ENCODE results near the gene OR52E5.
A peak's percentile ranks its signal among the peaks of the same experiment; 100 is the strongest.

OR52E5 gene
- total RNA-seq: 0 reads per million in 2 donors

DNA sequence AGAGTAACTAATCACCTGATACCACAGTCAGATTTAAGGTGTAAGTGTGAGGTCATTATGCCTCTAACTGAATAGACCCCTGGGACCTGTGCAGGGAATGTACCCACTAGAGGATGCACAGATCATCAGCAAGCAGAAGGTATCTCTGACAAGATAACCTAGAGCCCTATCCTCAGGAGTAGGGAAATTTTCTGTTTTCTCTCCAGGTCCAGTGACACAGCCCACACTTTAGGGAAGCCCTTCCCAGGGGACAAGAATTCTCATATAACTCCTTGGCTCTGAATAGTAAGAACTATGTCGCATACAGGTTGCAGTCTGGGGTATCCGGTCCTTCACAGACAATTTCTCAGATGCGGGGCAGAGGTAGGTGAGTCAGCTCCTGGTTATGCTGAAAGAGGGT, at the start of gene OR52E5:
Gene OR52E5 (plus strand): TSS at position 301 of the 400 bp plus-strand sequence. CDS start 7,569 bp downstream, outside the sequence.
- no peak for DNase-seq

DNA sequence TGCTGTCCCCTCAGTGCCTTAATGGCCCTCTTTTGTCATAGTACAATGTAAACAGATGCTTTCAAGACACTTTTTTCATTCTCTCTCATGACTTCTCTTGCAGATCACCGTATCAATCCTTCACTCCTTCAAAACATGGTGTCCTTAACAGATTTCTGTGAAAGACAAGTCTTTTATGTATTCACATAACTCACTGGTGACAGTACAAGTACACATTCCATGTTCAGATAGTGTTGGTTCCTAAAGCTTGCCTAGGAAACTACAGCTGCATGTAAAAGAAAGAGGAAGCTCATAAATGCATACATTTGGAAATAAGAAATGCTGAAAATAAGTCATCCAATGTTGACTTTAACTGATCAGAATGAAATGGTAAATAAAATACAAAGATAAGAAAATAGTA, 46.3 kb upstream of the OR52E5 start:
- DNase-seq: no peak

DNA sequence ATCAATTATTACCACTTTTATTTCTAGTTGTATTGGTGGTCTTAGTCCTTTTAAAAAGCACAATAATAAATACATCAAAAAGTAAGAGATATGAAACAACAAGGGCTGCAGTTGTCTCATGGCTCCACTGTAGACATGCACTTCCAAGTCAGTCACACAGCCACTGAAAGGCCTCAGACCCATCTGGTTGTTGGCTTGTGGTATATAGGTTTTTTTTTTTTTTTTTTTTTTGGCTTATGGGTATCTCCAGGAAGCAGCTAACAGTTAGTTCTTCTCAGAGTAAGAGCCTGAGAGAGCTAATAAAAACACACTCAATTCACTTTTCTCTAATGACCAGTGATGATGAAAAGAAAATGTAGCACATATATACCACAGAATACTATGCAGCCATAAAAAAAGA, 45.3 kb upstream of the OR52E5 start:
- DNase-seq: no peak

DNA sequence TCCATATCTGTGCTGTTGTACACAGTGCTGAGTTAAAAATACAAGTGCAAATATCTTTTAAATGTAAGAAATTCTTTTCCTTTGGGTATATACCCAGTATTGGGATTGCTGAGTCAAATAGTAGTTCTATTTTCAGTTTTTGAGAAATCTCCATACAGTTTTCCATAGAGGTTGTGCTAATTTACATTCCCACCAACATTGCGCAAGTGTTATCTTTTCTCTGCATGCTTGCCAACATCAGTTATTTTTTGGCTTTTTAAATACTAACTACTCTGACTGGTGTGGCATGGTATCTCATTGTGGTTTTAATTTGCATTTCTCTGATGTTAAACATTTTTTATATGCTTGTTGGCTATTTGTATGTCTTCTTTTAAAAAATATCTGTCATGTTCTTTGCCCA, 42.0 kb upstream of the OR52E5 start:
- DNase-seq: no peak

DNA sequence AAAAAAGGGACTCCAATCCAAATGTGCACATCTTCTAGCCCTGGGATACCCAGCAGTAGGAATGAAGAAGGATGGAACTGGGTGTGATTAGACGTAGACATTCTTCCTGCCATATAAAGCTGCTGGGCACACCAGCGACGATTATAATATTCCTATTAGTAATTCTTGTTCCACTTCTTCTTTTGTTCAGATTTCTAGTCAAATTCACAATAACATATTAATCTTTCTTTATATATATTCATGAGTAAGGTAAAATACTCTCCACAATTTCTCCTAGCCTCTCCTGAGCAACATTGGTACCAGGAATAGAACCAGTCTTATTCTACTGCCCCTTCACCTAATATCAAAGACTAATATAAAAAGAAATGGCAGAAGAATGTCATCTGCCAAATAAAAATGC, 35.4 kb upstream of the OR52E5 start, which contains the start of gene OR52E8:
Gene OR52E8 (minus strand): TSS at position 101 of the 400 bp plus-strand sequence. CDS start 0 bp downstream, at position 101.
- no peak for DNase-seq

DNA sequence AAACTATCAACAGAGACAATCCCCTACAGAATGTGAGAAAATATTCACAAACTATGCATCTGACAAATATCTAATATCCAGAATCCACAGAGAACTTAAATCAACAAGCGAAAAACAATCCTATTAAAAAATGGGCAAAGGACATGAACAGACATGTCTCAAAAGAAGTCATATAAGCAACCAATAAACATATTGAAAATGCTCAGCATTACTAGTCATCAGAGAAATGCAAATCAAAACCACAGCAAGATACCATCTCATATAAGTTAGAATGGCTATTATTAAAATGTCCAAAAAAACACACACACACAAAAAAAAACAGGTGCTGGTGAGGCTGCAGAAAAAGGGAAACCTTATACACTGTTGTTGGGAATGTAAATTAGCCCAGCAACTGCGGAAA, 27.2 kb upstream of the OR52E5 start:
- no peak for DNase-seq

DNA sequence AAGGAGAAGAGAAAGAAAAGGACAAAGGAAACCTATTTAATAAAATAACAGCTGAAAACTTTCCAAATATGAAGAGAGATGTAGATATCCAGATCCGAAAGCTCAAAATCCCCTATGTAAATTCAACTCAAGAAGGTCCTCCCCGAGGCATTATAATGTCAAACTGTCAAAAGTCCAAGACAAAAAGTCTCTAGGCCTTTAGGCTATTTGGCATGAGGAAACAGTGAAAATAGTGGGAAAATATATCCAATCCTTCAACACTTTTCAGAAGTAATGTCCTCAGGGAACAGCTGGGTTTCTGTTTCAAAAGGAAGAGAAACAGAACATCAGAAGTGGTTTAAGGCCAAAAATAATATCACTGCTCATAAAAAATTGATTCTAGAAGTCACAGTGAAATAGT, 14.4 kb upstream of the OR52E5 start:
- no peak for DNase-seq

DNA sequence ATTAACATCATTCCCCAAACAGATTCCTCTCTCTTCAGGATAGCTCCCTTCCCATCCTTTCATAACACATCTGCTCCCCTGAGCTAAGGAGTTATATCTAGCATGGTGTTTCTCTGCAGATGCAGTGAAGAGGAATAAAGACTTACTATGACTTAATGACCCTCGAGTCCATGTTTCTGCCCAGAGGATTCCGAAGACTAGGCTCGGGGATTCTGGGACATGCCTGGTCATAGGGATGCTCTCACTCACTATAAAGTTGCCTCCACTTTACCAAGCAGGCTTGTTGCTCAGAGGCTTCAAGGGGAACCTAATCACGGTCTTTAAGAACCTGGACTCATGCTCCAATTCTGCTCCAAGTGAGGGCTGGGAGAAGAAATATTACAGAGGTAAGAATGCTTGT, 12.7 kb upstream of the OR52E5 start, which contains the start of gene OR52E4:
Gene OR52E4 (plus strand): TSS at position 301 of the 400 bp plus-strand sequence. CDS start 3,664 bp downstream, outside the sequence.
- DNase-seq: no peak

DNA sequence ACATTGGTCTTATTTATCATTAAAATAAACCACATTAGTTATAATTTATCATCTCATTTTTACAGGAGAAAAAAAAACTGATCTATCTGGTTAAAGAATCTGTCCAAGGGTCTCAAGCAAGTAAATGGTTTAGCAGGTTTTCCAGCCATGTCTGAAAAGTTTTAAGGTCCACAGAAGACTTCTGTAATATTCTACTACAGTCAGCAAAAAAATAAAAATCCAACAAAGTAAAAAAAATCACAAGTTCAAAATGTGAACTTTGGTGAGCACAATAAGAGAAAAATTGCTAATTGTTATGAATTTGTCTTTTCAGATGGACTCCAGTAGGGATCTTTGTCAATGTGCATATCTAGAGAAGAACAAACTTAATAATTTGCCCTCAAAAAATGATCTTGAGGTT, 11.3 kb upstream of the OR52E5 start:
- DNase-seq: no peak

DNA sequence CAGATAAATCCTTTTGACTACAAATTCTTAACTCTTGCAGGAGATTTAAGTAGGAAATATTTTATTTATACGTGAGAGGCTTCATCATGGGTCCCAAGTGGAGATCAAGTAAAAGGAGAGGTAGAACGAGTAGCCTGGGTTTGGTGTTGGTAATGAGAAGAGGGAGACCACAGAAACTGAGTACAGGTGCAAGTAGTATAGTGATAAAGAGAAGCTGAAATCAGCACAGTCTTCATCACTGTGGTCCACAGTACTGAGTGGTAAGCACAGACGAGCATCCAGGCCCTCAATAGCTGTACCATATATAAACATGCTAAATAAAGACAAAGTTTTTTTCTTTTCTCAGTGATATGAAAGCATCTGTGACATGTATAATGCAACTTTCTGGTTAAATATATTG, 5.8 kb upstream of the OR52E5 start:
- DNase-seq: no peak

DNA sequence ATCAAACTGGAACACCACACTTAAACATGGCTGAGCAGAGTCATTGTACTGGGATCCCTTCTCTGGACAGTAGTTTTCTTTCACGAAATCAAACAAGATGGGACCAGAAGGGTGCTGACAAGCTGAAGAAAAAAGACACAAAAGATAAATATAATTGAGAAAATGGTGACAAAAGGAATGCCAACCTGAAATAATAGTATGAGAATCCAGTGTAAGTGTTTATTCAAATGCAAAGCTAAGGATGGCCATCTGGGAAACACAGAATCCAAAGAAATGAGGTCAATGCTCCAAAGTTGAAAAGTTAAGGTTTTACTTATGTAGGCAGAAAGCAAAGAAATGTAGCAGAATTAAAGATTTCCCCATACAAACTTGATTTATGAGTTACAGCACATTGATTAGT, 5.3 kb upstream of the OR52E5 start:
- DNase-seq: no peak

DNA sequence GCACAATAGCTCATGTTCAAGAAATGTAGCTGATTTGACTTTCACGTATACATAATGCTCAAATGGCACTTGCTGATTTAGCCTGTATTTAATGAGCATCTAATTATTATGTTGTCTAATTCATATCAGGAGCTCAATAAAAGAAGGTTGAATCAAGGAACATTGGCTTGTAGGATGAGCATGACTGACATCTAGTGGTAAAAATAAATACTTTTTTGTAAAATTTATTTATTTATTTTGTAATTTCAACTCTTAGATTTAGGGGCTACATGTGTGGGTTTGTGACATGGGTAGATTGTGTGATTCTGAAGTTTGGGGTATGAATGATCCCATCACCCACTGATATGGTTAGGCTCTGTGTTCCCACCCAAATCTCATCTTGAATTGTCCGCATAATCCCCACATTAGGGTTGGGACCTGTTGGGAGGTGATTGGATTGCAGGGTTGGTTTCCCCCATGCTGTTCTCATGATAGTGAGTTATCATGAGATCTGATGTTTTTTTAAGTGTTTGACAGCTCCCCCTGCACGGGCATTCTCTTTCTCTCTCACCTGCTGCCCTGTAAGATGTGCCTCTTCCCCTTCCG, 1.7 kb upstream of the OR52E5 start:
- peak in 1 of 5 experiments; percentile 3 for DNase-seq

DNA sequence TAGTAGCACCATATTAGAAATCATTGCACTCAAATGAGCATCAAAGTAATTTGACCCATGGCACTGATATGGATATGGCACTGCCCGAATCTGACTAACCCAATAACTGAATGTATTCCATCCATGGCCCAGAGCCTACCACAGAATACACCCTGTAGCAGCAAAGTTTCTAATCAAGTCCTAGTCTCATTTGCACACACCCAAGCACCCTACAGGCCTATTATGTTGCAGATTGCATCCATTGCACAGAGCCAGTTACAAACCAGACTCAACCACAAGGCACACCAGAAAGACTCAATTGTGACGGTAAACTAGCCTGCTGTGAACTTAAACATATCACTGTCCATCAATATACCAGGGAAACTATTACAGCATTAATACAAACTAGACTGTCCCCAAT, 6.5 kb downstream of the OR52E5 start:
- DNase-seq: no peak

DNA sequence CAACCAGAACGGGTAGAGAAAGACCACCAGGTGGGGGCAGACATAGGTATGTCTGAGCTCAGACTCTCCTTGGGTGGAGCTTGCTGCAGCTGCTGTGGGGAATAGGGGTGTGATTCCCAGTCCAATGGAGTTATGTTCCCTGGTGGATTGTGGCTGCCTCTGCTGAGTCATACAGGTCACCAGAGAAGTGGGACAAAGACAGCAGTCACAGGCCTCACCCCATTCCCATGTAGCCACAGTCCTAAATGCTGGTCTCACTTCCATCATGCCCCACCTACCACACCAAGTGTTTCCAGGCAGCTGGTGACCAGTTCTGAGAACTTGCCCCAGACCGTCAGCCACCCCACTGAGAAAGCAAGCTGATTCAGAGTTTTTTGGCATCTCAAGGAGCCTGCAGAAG, 17.5 kb downstream of the OR52E5 start:
- DNase-seq: no peak

DNA sequence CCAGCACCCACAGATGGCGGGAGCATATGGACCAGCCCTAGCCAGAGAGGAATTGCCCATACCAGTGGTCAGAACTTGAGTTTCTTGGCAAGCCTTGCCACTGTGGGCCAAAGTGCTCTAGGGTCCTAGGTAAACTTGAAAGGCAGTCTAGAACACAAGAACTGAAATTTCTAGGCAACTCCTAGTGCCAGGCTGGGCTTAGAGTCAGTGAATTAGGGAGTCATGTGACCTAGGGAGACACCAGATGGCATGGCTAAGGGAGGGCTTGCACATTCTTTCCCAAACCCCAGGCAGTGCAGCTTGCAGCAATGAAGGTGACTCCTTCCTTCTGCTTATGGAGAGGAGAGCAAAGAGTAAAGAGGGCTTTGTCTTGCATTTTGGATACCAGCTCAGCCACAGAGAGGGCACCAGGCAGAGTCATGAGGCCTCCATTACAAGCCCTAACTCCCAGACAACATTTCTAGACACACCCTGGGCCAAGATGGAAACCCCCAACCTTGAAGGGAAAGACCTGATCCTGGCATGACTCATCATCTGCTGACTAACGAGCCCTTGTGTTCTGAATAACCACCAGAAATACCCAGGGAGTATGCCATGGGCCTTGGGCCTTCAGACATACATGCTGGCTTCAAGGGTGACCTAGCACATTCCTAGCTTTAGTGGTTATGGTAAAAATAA, 29.9 kb downstream of the OR52E5 start:
- DNase-seq: peak in 1 of 5 experiments; percentile 8

DNA sequence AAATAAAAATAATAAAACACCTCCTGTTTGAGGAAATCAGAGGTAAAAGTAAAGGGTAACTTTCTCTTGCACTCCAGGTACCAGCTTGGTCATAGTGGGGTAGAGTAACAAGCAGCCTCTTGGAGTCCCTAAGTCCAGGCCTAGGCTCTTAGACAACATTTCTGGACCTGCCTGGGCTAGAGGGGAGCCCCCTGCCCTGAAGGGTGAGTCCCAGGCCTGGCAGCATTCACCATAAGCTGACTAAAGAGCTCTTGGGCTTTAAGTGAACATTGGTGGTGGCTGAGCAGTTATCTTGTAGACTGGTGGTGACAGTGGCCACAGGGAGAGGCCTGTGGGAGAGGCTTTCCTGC, 30.4 kb downstream of the OR52E5 start:
- no peak for DNase-seq

DNA sequence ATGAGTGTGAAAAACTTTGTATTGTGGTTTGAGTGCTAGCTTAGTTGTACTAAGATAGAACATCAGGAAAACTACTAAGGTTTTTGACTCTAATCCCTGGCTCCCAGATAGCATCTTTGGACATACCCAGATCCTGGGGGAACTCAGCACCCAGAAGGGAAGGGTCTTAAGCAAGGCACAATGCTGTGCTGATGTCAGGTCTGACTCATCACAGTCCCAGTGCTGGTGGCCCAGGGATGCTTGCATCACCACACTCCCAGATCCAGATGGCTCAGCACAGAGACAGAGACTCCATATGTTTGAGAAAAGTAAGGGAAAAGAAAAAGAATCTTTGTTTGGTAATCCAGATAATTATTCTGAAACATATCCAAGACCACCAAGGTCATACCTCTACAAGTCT, 30.8 kb downstream of the OR52E5 start:
- DNase-seq: no peak

DNA sequence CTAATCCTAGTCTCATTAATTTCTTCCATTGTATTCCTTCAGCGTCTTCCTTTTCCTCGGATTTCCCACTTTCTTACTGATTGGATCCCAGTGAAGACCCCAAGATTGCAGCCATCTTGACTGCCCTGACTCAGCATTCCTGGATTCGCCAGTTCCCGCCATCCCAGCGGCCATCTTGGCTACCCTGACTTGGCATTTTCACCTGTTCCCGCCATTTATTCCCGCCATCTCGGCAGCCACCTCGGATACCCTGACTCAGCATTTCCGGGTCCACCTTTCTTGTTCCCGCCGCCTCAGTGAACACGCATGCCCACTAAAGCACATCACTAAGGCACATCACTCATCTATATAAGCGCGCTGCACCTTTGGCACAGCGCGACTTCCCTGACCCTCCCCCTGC, 35.3 kb downstream of the OR52E5 start:
- DNase-seq: no peak

DNA sequence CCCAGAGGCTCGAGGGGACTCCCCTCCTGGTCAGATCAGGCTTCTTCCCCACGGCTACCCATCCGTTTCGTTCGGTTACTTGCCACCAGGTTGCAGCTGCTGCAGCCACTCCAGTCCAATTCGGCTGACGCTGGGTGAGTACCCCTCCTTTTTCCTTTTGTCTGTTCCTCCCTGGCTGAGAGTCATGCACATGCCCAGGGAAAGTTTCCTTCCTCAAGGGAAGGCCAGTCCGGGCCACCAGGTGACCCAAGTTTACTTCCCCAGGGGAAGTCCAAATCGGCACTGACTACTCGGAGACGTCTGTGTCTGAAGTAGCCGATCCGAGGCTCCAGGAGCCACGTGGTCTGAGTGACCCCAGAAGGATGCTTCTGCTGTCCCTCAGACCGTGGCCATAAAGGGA, 35.8 kb downstream of the OR52E5 start:
- no peak for DNase-seq

DNA sequence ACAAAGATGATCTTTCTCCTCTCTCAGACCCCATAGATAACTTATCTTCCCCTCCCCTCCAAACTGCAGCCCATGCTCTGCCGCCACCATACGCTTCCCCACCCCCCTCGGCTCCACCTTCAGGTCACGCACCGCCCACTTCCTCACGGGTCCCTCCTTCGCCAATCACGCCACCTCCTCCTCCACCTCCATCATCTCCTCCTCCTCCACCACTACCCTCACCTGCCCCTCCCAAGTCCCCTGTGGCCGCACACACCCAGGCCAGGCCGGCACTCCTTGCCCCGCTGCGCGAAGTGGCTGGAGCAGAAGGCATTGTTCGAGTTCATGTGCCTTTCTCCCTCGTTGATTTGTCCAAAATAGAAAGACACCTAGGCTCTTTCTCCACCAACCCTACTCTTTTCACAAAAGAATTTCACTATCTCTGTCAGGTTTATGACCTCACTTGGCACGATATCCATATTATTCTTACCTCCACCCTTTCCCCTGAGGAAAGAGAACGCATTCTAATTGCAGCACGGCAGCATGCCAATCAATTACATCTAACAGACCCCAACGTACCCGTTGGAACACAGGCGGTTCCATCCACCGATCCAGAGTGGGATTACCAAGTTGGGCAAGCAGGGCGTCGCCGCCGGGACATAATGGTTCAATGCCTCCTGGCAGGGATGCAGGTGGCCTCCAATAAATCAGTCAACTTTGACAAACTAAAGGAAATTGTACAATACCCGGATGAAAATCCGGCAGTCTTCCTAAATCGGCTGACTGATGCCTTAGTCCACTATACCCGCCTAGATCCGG, 36.8 kb downstream of the OR52E5 start:
- DNase-seq: no peak

DNA sequence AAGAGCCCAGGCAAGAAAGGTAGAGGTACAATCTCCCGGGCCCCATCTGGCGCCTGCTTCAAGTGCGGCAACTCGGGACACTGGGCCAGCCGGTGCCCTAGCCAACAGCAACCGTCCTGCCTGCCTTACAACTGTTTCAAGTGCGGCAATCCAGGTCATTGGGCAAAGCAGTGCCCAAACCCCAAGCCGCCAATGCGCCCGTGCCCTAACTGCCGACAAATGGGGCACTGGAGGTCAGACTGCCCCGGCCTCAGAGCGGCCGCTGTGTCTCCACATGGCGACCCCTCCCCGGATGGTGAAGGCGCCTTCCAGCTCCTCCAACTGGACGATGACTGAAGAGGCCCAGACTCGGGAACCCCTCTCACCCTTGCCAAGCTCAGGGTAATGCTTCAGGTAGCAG, 37.6 kb downstream of the OR52E5 start:
- DNase-seq: no peak

DNA sequence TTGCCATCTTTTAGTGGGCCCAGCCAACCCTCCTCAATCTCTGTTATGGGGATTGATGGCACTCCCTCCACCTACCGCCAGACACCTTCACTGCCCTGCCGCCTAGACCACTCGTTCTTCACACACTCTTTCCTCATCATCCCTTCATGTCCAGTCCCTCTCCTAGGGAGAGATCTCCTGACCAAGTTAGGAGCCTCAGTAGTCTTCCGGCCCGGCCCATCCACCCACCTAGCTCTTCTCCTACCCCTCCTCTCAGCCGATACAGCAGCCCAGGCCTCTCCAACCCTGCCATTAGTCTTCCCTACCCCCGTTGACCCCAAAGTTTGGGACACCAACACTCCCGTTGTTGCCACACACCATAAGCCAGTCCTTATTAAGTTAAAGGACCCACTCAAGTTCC, 38.1 kb downstream of the OR52E5 start:
- no peak for DNase-seq

DNA sequence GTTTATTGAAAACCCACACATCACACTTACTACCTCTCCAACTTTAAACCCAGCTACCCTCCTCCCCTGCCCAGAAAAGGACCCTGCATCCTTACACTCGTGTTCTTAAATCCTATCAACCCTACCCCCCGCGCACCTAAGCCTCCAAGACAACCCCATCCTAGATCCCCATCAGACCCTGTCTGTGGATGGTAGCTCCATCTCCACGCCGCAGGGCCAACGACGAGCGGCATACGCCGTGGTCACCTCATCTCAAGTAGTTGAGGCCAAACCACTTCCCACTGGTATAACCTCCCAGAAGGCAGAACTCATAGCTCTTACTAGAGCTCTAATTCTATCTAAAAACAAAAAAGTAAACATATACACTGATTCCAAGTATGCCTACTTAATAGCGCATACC, 39.7 kb downstream of the OR52E5 start:
- no peak for DNase-seq

DNA sequence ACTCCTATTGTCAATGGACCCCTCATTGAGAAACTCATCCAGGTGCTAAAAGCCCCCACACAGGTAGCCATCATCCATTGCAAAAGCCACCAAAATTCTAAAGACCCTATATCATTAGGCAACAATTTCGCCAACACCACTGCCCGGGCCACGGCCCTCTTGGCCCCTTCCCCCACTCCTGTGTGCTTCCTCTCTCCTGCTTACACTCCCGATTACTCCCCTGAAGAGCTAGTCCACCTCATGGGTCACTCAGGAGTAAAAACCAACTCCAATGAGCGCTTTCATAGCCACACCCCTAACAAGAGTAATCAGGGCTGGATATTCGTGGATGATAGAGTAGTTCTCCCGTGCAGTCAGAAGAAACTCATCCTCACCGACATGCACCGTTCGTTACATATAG, 40.1 kb downstream of the OR52E5 start:
- DNase-seq: no peak

All from T-helper 2 cell (primary cell).